NCI-H748 (cell line): ENCODE data around the gene SLC22A14.
"Not testable (repeated sequence)": the region's sequence is repeated elsewhere in the genome, so short reads cannot be mapped to it uniquely, and the experiment has no call there.

ENCODE experiments used
- DNase-seq: peaks from one replicate; lab custom pipeline; 2025; ENCODE audit not compliant: unreplicated experiment; lab: John Stamatoyannopoulos, UW

The SLC22A14 gene

DNA sequence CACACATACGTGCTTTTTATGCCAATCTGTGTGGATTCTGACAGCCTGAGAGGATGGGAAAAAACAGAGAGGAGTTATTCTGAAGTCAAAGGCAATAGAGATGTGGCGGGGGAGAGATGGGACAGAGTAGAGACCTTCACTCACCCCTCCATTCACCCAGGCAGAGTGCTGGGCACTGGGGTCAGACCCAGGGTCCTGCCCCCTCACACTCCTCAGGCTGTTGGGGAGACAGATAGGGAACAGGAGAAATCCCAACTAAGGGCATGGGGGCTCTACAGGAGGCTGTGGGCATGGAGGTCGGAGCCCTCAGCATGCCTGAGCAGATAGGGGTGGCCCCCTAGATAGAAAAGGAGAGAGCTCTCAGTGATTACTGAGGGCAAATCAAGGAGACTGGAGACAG lies 30.3 kb downstream of the SLC22A14 start:
- DNase-seq = no peak

- DNase-seq = no peak
These were observed 31.2 kb downstream of the SLC22A14 start for GRCh38 chr3:38313263-38313662.

GRCh38 chr3:38313695-38314094 lies 31.6 kb downstream of the SLC22A14 start:
- no peak for DNase-seq

DNA sequence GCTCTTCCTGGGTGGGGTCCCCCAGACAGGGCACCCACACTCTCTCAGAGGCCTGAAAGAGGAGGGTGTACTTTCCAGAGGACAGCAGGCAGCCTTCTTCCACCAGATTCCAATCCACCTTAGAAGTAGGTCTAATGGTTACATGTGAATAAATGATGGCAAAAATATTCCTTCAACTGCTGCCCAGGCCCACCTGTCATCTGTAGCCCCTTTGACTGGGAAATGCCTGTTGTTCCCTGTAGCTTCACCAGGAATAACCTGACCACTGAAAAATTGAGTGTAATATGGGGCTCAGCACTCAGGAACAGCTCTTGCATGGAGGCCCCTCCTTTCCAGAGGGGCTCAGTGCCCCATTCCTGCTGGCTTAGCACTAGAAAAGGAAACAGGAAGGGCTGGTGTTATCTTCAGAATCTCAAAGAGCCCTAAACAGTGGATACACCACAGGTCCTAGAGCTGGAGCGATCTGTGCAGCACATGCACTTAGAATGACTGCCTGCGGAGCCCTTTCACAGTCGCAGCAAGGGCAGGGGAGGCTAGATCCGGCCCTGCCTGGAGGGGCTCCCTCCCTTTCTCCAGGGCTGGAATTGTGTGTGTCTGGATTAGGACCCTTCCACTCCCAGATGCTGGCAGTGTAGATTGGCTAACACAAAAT lies 32.1 kb downstream of the SLC22A14 start:
- no peak for DNase-seq

DNA sequence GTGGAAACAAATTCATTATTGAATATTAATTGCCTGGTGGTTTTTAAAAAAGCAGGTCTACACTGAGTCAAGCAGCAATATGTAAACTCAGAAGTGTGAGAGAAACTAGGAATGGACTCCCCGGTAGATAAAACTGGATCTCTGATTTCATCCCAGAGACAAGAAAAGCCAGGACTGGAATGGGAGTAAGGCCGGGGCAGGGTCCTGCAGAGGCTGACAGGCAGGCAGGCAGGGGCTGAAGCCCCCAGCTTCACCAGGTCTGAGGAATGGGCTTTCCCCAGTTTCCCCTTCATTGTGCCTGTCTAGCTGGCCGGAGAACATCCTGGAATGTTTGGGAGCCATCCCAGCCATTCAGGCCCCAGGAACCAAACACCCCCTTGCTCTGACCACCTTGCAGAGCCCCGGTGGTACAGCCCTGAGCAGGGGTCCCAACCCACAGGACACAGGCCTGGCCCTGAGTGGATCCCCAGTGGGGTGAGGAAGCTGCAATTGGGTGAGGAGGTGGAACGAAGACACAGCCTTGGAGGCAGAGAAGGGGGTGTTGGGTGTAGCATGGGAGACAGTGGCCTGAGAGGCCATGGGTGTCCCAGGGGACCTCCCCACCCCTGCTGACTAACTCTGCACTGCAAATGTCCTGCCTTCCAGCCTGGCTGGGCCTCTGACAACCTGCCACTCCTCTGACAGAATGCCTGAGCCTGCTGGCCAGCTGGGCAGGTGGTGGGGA lies 32.8 kb downstream of the SLC22A14 start:
- no peak for DNase-seq

- DNase-seq = no peak
These were observed 33.6 kb downstream of the SLC22A14 start for GRCh38 chr3:38315488-38316230.

- no peak for DNase-seq
These were observed 34.5 kb downstream of the SLC22A14 start for GRCh38 chr3:38316356-38317191.

GRCh38 chr3:38317192-38317759 lies 35.2 kb downstream of the SLC22A14 start:
- DNase-seq = no peak

DNA sequence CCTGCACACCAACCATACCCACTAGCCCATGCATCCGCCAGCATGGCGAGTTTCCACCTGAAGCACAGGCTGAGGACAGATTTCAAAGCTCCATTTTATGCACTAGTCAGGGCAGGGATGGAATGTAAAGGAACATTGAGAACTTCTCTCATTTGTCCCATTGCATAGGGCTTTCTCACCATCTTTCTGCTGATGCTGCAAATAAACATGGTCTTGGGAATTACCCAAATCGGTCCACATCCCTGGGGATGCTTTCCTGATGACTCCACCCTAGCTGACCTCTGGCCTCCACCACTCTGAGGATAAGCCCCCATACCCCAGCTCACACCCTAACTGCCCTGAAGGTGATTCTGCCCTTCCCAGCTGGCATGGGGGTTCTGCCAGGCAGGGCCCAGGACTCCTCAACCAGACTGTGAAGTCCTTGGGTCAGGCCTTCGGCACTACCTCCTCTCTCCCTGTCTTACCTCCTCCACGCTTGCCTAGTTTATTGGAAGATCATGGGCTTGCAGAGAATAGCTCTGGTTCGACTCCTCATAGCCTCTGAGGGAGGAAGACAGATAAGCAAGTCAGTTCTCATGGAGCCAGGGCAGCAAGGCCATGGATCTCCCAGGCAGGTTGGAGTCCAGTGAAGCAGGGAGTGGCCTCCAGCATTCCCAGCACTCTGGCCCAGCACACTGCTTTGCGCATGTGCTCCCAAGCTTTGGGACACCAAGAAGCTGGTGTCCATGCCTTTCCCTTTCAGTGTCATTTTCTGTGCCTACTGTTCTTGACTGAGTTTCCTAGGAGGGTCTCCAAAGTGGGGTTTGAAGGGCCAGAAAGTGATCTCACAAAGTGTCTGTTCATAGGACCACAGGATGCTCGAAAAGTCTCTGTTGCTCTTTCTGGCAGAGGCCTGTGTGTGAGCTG lies 36.9 kb downstream of the SLC22A14 start:
- DNase-seq = no peak

GRCh38 chr3:38320638-38321037 lies 38.5 kb downstream of the SLC22A14 start:
- DNase-seq = not testable (repeated sequence)

DNA sequence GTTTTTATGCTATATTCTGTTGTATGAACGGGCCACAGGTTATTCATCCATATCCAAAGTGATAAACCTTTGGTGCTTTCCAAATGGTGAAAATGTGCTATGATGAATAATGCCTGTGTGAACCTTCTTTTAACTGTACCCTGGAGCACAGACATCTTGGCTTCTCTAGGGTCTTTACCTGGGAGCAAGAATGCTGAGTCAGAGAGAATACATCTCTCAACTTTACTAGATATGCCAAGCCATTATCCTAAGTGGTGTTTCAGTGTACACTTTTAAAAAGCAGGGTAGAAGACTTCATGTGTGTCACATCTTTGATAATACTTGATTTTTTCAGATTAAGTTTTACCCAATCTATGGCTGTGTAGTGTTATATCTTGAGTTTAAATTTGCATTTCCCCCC lies 41.0 kb downstream of the SLC22A14 start:
- DNase-seq = no peak

DNA sequence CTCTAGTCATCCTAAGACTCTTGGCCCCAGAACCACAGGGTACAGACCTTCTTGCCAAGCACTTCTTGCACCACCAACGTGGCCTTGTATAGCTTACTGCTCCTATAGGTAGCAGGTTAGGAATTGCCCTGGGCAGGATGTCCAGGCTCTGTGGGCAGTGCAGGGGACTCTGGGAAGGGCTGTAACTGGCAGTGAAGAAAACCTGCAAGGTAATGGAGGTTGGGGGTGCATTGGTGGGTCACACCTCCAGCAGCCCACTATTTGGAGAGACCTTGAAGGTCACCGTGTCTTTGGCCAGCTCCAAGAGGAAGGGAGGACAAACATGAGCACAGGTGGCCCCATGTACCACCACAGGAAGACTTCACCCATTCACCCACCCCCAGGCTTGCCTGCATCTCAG lies 43.2 kb downstream of the SLC22A14 start:
- no peak for DNase-seq

DNA sequence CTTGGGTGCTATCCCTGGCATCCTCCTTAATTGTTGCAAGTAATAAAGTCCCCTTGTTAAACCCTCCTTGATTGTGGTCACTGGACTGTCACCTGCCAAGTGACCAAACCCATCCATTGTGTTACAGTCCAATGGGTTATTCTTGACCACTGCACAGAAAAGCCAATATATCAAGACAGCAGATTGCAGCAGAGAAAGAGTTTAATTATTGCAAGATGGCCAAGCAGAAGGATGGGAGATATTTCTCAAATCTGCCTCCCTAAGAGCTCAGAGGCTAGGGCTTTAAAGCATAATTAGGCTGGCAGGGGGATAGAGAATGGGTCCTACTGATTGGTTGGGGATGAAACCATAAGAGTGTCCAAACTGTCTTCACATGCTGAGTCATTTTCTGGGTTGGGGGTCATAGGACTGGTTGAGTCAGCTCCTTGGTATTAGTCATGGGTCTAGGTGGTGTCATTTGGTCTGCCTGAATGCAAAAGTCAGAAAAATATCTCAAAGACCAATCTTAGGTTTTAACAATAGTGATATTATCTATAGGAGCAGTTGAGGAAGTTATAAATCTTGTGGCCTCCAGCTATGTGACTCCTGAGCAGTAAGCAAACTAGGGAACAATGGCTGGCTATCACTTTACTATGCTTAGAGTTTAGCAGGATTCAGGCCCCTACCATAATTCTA lies 45.4 kb downstream of the SLC22A14 start:
- DNase-seq = no peak

GRCh38 chr3:38331257-38332022 lies 49.3 kb downstream of the SLC22A14 start:
- no peak for DNase-seq

DNA sequence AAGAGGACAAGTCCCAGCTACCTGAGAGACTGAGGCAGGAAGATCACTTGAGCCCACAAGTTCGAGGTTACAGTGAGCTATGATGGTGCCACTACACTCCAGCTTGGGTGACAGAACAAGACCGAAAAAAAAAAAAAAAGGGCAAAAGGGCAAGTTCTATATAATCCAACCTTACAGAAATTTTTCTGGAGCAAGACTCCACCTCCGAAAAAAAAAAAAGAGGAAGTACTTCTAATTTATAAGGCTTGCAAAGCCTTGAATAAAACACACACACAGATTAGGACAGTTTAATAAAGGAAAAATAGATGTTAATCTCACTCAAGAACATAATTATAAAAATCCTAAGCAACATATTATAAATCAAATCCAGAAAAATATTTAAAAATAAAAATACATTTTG lies 50.1 kb downstream of the SLC22A14 start:
- no peak for DNase-seq

DNA sequence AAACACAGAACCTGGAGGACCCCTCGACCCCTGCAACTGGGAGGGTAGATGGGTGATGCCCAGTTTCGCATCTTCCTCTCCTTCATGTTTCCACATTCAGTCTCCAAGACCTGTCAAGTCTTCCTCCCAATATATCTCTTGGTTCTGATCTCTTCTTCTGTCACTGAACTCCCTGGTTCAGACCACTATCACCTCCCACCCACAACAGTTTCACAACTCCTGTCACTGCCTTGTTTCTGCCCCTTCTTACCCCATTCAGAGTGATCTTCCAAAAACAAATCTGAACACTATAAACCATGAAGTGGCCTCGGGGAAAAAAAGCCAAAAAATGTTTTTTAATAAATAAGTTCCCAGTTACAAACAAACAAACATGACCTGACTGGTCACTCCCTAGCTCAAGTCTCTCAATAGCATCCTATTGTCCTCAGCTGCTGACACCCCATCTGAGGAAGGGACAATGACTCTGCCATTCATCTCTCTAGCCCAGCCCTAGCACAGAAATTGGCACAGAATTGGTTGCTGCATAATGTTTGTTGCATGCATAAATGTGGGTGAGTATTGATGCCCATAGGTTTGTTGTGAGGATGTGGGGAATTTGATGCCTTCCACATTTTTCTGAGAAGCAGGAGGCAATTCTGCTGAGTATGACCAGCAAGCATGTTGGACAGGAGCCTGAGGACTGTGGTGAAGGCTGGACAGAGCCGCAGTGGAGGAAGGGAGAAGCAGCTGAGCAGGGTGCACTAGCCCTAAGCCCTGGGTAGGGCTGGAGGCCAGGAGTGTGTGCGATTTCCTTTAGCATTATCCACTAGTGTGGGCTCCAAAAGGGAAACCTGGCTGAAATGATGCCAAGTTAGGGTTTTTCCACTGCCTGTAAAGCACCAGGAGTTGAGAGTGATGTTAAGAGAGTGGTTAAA lies 52.3 kb downstream of the SLC22A14 start:
- no peak for DNase-seq

DNA sequence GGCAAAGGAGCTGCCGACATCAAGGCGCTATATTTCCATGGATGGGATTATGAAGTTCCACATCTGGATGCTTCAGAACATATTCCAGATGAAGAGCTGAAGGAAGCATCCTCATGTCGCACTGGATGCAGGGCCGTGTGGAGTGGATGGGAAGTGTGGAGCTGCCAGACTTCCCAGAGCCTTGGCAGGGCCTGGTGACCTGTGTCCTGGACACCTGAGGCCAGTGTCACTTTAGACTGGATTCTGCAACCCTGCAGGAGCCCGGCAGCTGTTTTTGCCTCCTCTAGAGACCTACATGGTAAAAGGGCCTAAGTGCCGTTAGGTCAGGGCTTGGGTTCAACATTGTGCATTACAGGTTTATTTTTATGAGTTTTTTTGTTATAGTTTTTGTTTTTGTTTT lies 53.2 kb downstream of the SLC22A14 start:
- no peak for DNase-seq

GRCh38 chr3:38337703-38338102 lies 55.6 kb downstream of the SLC22A14 start:
- no peak for DNase-seq
